Measurements from ENCODE around the gene DUOX1.
"Not testable (repeated sequence)": the region's sequence is repeated elsewhere in the genome, so short reads cannot be mapped to it uniquely, and the experiment has no call there.

Gene DUOX1

GRCh38 chr15:45133561-45133920, 3.7 kb downstream of the DUOX1 start:
- no peak for TF ChIP-seq CTCF (IDR thresholded peaks at IDR 0.05; ENCODE audit: insufficient read depth, missing control alignments)
- DNase-seq (ENCODE audit: insufficient read length, low spot score) (no peak), FAIRE-seq (no peak)

- no peak for TF ChIP-seq CTCF (IDR thresholded peaks at IDR 0.05; ENCODE audit: insufficient read depth, missing control alignments)
- FAIRE-seq (no peak), DNase-seq (ENCODE audit: insufficient read length, low spot score) (no peak)
Measured at GRCh38 chr15:45134046-45134445, 4.3 kb downstream of the DUOX1 start.

- FAIRE-seq (no peak), DNase-seq (ENCODE audit: insufficient read length, low spot score) (no peak)
- no peak for TF ChIP-seq CTCF (IDR thresholded peaks at IDR 0.05; ENCODE audit: insufficient read depth, missing control alignments)
Measured at GRCh38 chr15:45134682-45135604, 5.1 kb downstream of the DUOX1 start.

- DNase-seq (ENCODE audit: insufficient read length, low spot score); FAIRE-seq: not testable (repeated sequence)
Measured at GRCh38 chr15:45135705-45136377, 6.0 kb downstream of the DUOX1 start.

- peak; percentile 14 for TF ChIP-seq CTCF (IDR thresholded peaks at IDR 0.05; ENCODE audit: insufficient read depth, missing control alignments)
- DNase-seq (ENCODE audit: insufficient read length, low spot score) = no peak
- no peak for FAIRE-seq
Measured at GRCh38 chr15:45136378-45136764, 6.6 kb downstream of the DUOX1 start.

GRCh38 chr15:45137703-45138102, 7.9 kb downstream of the DUOX1 start:
- no peak for DNase-seq (ENCODE audit: insufficient read length, low spot score)
- no peak for TF ChIP-seq CTCF (IDR thresholded peaks at IDR 0.05; ENCODE audit: insufficient read depth, missing control alignments)
- FAIRE-seq = no peak

- TF ChIP-seq CTCF (IDR thresholded peaks at IDR 0.05; ENCODE audit: insufficient read depth, missing control alignments) = no peak
- DNase-seq (ENCODE audit: insufficient read length, low spot score) (no peak), FAIRE-seq (no peak)
Measured at GRCh38 chr15:45138814-45139765, 9.3 kb downstream of the DUOX1 start.

Measured in D721Med (cell line).